ENCODE measurements around the gene LBH.
A peak's percentile ranks its signal among the peaks of the same experiment; 100 is the strongest.

The LBH gene
- total RNA-seq: 398 to 405 reads per million in 2 experiments

DNA sequence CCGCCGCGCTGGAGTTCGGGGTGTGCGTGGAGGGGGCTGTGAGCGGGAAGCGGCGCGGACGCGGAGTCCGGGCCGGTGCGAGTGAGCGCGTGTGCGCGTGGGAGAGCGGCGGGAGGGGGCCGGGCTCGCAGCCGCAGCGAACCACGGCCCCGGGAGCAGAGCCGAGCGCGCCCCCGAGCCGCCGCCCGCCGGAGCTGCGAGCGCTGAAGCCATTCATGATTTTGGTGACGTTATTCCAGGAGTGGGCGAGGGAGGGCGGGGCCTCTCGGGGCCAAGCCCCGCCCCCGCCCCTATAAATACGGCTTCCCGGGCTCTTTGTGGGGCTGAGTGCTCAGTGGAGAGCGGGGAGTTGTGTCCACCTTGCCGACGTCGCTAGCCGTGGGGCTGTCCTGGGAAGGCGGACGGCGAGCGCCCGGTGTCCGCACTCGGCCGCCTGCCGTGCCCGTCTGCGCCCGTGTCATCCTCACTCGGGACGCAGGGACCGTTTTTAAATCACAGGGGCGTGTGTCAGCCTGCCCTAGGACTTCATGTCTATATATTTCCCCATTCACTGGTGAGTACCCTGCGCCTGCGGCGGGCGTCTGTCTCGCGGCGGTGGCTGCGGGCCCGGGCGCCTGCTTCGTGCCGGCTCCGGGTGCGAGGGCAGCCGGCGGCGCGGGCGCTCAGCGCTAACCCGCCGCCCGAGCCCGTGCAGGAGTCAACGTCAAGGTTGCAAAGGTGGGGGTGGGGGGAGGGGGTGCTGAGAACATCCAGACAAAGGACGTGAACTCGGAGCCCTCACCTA lies at the start of gene LBH:
Gene LBH, plus strand, starts transcription at position 323 of the 784 bp plus-strand sequence. Its CDS starts 205 bp downstream, at position 528.
- peak; percentile 88 for DNase-seq (ENCODE audit: low read depth)

DNA sequence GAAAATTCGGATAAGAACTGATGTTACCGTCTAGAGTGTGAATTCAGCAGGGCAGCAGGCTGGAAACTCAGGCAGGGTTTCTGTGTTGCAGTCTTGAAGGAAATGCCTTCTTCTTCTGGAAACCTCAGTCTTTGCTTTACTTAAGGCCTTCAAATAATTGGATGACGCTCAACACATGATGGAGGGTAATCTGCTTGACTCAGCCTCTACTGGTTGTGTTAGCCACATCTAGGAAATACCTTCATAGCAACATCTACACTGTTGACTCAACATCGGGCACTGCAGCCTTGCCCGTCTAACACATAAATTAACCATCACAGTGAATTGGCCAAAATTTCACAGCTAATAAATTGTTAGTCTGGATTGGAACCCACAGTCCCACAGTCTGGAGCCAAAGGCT lies 47.3 kb upstream of the LBH start:
- DNase-seq (ENCODE audit: low read depth): no peak

DNA sequence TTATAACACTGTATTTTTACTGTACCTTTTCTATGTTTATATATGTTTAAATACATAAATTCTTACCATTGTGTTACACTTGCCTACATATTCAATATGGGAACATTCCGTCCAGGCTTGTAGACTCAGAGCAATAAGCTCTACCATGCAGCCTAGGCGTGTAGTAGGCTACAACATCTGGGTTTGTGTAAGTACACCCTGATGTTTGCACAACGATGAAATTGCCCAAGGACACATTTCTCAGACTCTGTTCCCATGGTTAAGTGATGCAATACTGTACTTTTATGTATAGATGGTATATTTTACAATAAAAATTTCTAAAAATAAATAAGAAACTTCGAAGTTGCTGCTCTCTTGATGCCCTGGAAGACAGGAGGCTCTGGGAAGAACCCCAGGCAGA lies 46.2 kb upstream of the LBH start:
- no peak for DNase-seq (ENCODE audit: low read depth)

DNA sequence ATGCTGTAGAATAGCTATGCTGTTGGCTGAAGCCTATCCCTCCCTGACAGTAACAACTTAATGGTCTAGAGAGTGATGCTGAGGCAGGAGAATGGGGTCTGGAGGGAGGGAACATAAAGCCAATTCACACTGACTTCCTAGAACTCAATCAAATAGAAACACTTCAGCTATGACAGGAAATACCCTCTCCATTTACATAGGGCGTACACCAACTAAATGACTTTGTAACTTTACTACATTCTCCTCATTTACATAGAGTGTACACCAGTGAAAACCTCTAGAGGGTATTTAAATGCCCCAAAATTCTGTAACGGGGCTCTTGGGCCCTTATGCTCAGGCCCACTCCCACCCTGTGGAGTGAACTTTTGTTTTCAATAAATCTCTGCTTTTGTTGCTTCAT lies 43.0 kb upstream of the LBH start:
- DNase-seq (ENCODE audit: low read depth): no peak

DNA sequence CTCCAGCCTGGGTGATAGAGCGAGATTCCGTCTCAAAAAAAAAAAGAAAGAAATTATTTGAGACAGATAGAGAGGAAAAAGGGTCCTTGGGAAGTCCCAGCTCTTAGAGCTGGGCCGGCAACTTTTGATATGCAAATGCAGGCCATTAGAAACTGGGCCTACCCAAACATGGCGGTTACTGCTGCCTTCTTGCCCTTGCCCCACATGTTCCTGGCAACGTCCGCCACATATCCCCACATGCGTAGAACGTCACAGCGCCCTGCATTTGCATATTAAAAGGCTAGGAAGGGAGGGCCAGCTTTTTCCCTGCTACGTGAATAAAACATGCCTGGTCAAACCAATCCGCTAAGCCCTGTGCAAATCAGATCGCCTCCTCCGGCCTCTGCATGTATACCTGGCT lies 40.7 kb upstream of the LBH start:
- no peak for DNase-seq (ENCODE audit: low read depth)

DNA sequence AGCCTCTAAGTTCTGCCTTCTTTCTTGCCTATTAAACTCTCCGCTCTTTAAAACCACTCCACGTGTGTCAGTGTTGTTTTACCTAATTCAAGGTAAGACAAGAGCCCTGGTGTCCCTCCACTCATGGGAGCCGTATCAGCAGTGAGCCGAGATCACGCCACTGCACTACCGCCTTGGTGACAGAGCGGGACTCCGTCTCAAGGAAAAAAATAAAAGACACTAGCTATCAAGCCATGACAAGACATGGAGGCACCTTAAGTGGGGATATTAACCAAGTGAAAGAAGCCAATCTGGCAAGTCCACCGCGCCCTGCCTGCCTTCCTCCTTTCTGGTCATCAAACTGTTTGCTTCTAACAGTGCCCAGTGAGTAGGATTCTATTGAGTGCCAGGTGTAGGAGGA lies 40.2 kb upstream of the LBH start:
- DNase-seq (ENCODE audit: low read depth): no peak

DNA sequence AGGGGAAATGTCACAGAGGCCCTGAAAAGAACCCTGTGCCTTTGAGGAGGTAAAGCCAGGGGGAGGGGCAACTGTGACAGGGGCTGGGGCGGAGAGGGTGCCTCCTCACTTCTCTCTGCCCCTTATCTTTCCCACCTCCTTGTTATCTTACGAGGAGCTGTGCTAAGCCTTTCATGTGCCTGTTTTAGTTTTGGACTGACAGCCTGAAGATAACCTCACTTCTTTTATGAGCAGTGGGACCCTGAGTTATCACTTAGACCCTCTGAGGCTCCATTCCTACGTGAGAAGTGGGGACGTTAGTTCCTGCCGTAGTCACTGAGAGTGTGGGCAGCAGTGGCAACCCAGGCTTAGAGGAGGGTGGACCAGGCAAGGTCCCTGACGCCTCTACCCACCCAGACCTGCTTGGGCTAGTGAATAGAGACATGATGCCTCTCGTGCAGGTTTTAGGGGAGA lies 39.5 kb upstream of the LBH start:
- no peak for DNase-seq (ENCODE audit: low read depth)

DNA sequence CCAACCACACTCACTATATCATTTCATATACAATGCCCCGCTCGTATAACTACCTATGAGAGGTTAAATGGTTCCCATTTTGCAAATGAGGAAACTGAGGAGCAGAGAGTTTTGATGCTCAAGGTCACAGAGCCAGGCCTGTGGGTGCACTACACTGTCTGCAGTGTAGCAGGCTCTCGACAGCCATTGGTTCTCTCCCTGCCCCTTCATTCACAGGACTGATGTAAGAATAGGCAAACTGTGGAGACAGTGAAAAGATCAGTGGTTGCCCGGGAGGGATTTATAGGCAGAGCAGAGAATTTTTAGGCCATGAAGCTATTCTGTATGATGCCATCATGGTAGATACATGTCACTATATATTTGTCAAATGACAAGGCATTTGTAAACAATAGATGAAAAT lies 39.0 kb upstream of the LBH start:
- DNase-seq (ENCODE audit: low read depth): no peak

DNA sequence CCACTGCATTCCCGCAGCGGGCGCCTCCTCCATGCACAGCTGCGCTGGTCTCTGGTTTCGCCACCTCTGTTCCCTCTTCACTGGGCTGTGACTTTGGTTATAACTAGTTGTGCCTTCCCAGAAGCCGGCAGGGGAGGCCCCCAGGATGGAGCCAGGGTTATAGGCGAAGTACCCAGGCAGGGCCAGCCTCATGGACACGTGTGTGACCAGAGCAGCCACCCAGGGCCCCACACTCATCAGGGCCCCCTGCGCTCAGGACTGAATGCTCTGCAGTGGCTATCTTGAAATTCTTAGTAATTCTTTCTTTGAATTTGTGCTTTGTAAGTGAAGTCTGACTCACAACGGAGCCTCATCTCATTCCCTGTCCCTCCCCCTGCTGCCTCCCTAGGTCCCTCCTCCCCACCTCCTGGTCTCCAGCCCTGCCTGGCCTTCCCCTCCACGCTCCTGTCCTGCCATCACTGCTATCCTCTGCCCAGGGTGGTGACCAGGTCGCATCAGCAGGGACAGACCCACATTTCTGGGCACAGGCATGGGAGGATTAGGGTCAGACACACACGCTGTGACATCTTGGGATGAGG lies 38.1 kb upstream of the LBH start:
- DNase-seq (ENCODE audit: low read depth): no peak

DNA sequence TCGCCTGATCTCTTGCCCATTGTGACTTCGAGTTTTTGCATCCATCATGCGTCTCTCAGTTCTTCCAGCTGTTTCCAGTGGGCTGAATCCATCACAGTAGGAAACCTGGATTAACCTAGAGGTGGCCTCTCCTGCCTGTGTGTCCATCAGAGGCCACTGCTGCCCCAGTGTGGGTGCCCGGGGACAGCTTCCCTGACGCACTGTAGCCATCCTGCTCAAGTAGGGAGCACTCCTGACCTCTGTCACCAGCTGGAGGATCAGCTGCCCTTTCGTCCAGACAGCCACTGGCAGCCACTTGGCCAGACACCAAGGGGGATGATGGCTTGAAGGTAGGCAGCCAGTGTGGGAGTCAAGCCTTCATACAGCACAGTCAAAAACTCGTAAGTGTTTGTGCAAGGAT lies 36.9 kb upstream of the LBH start:
- no peak for DNase-seq (ENCODE audit: low read depth)

DNA sequence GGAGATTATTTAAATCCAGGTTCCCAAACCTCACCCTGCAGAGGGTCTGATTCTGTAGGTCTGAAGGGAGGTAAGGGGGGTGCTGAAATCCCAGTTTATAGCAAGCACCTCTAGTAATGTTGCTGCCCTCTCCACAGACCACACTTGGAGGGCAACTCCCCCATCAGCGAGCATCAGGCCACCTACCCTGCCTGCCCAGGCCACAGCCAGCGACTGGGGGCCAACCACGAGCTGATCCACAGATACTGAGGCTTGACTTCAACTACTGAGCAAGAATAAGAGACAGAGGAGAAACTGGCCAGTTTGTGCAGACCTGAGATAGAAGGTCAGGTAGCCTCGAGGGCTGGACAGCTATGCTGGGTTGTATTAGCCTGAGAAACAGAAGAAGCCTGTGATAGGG lies 36.3 kb upstream of the LBH start:
- DNase-seq (ENCODE audit: low read depth): no peak

DNA sequence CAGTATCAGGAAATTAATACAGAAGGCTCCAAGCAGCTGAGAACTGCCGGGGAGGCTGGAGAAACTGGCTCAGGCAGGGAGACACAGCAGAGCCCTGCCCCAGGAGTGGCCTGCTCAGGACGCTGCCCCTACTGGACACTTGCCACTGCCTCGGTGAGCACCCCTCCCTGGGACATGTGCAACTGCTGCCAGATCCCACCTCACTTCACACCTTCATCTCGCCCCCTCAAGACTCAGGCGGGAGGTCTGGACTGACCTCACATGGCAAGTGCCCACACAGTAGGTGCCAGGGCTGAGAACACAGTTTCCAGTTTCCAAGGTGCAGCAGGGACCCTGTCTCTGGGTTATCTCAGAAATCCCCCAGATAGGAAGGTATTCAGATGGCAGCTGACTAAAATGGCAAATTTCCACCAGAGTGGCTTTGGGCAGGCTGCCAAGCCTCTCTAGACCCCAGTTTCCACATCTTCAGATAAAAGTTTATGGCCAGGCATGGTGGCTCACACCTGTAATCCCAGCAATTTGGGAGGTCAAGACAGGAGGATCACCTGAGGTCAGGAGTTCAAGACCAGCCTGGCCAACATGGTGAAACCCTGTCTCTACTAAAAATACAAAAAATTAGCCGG lies 33.7 kb upstream of the LBH start:
- DNase-seq (ENCODE audit: low read depth): no peak

DNA sequence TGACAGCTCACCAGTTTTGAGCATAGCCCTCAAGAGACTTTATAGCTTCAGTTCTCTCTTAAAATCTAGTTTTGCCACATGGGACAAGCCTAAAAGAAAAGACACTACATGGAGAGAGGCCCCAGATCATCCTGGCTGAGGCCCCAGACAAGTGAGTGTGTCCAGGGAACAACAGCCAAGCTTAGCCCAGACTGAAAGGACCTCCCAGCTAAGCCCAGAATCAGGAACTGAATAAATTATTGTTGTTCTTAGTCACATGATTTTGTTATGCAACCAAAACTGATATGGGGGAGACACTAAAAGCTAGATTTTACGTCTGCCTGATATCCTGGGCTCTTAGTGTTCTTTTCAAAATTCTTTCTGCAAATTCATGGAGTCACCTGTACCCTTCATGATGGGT lies 29.3 kb upstream of the LBH start:
- DNase-seq (ENCODE audit: low read depth): no peak

DNA sequence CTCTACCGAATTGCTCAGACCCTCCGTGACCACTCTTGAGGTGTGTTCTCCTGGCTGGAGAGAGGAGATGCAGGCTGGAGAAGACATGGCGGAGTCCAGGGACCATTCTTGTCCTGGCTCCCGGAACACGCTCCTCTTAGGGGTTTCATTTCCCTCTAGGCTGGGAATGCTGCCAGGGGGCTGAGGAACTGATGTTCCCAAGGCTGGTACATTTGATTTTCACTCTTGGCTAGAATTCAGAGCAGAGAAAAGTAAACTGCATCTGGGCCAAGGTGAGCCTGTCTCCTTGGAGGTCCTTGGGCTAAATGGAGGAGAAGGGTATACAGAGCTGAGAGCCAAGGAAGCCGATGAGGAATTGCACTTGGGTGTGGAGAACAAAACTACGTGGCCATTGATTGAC lies 28.2 kb upstream of the LBH start:
- no peak for DNase-seq (ENCODE audit: low read depth)

DNA sequence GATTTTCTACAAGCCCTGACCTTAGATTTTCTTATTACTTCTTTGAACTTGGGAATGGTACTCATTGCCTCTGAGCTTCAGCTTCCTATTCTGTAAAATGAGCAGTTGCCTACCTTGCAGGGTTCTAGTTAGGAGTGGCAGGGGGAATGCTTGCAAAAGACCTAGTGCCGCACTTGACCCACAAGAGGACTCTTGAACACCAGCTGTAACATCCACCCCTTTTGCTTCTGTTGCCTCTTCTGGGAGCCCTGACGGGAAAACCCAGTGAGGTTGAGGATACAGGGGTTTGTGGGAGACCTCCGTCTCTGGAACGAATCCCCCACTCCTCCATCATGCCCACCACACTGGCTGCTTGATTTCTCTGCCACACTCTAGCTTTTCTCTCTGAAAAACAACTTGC lies 27.1 kb upstream of the LBH start:
- no peak for DNase-seq (ENCODE audit: low read depth)

DNA sequence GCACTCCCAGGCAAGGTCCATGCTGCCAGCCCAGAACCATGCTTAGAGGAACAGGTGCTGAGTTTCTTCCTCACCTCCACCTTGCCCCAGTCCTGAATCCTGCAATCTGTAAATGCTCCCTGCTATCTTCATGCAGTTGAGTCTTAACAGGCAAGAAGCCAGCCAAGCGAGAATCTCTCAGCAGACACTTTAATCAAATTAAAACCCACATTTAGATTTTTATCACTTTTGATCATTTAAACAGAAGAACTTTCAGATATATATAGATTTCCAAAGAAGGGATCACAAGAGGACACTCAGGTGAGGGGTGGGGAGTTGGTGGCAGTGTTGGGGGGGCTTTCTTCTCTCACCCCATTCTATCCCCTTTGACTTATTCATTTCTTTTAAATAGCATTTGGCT lies 25.9 kb upstream of the LBH start:
- no peak for DNase-seq (ENCODE audit: low read depth)

DNA sequence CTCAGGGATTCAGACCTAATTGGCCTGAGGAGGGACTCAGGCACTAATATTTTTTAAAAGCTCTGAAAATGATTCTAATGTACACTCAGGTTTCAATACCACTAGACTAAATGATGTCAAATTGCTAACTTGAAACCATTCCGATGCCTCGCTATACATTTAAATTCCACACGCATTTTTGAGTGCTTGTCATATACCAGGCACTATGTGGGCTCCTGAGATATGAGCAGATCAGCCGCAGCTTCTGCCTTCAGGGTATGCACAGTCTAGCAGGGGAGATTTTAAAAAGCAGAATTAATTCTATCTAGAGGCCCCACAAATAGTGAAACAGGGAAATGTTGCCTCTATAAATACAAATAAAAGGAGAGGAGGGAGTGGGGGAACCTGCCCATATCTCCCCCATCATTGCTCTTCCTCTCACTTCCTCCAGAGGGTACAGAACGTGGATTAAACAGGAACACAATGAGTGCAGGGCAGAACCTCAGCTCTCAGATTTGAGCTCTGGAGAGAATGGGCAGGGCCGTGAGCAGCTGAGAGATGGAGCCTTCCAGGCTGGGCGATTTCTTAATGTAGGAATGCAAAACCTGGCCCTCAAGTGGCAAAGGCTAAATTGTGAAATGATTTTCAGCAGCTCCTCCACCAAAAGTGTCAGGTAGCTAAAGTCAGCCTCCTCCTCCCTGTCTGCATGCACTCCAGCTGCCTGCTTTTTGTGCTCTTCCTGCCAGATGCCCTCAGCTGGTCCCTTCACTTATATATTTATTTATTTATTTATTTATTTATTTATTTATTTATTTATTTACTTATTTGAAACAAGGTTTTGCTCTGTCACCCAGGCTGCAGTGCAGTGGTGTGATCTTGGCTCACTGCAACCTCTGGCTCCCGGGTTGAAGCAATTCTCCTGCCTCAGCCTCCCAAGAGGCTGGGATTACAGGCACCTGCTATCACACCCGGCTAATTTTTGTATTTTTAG lies 24.6 kb upstream of the LBH start:
- no peak for DNase-seq (ENCODE audit: low read depth)

DNA sequence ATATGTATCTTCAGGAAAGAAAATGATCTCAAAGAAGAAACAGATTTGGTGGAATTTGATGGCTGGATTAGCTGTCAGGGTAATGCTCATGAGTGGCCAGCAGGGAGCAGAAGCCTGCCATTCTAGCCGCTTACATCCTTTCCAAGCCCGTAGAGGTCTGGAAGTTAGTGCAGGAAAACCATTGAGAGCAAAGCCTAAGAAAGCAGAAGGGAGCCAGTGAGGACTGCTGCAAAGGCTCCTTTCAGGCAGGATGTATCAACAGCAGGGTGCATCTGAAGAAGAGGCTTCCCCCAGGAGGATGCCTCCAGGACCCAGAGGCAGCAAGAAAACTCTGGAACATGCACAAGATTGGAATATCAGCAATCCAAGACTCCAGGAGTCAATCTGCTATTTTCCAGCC lies 22.9 kb upstream of the LBH start:
- no peak for DNase-seq (ENCODE audit: low read depth)

DNA sequence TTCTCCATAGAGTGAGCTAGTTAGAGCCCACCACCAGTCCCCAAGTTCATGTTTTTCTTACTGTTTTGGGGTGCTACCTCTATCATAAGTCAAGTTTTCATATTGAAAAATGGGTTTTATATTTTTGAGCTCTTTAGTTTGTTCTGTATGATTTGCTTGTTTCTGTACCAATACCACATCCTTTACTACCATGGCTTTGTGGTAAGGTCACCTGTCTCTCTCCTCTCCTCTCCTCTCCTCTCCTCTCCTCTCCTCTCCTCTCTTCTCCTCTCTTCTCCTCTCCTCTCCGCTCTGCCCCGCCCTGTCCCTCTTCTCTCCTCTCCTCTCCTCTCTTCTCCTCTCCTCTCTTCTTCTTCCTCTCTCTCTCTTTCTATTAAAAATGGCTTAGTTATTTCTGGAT lies 22.1 kb upstream of the LBH start:
- no peak for DNase-seq (ENCODE audit: low read depth)

DNA sequence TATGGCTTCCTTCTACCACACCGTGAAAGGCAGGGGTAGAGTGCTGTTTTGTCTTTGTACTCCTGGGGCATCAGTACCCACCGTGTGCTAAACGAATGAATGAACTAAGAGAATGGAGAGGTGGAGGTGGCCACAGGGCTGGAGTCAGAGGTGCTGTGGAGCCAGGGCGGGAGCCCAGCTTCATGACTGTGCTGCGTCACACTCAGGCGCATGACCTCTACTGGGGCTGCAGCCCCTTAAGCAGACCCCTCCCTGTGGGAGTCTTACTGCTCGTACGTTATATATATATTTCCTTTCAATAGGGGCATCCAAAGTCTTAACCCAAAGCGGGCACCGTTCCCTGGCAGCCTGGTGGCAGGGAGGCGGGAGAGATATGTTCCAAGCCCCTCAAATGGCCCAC lies 18.0 kb upstream of the LBH start:
- DNase-seq (ENCODE audit: low read depth): no peak

DNA sequence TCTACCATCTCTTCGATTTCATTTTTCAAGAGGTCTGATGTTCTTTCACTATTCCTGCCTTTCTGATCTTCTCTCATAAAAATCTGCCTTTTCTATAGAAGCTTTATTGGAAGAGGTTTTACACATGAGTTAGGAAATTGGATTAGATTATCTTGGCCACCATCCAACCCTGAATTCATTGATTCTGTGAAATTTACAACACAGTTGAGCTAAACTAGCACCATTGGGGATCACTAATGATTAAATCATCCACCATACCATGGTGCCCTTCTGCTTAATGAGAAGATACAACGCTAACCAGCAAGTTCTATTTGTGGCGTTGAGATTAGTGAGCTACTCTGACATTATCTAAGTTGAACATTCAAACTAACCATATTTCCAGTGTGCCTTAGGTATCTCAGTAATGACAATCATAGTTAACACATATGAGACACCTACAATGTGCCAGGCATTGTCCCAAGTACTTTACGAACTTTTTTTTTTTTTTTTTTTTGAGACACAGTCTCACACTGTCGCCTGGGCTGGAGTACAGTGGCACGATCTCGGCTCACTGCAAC lies 17.3 kb upstream of the LBH start:
- no peak for DNase-seq (ENCODE audit: low read depth)

DNA sequence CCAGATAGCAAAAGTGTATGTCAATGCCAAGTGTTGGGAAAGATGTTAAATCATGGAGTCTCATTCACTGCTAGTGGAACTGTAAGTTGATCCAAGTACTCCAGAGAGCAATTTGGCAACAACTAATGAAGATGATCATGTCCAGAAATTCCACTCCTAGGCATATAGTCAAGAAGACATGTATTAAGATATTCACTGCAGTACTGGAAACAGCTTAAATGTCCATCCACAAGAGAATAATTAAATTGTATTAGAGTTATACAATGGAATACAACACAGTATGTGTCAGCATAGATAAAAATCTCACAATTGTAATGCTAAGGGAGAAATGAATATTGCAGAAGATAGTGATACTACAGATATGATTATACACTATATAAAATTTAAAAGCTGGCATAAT lies 15.2 kb upstream of the LBH start:
- DNase-seq (ENCODE audit: low read depth): no peak

Data from T follicular helper cell (primary cell).